ENCODE measurements around the gene DLG2. TPM values are rescaled to one million over a fixed set of nuclear protein-coding genes. Genes with fewer than 3 reads are reported as not detected.

DLG2 gene
- polyA plus RNA-seq, 3 donors, result 0.24 to 0.39 TPM; not detected in 1

DNA sequence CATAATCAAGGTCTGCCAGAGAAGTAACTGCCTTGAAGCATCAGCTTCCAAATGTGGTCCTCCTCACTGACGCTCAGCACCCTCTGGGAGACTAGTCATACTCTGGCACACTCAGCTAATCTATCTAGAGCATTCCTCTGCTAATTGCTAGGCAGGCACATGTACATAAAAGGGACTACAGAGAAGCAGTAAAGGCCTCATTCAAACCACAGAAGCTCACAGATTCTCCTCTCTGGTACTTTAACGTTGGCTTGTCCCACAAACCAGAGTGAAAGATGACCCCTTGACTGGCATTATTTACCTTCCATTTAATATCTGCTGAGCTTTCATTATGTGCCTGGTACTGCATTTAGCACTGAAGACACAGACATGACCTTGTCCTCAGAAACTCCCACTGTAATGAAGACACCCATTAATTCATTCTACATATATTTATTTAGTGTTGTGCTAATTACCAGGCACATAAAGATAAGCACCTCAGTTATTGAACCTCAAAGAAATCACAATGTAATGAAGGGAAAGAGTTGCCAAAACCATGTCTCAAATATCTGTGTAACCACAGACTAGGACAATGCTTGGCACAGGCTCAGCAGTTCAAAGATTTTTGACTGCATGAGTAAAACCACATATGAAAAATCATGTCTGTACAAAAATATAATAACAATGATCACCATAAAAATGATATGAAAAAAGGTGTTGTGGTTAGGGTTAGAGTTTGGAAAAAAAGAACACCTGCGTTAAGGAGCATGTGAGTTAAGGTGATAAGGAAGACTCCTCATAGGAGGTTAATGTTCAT, 550.4 kb downstream of the DLG2 start:
- no peak for DNase-seq
- Mint-ChIP-seq H3K36me3 (no peaks in the 10 kb centered on the region), H3K27ac (no peak overlapping the region), H3K27me3 (ENCODE audit: low read depth in 3 of 3) (no peaks in the 10 kb centered on the region), H3K9me3 (peaks cover 0 to 5% (median 2%) of the 10 kb centered on the region in 7 donors), H3K4me3 (no peak overlapping the region), H3K4me1 (no peaks in the 10 kb centered on the region)
- Histone ChIP-seq H3K9me3 (replicated peaks in 1 of 2; ENCODE audit: control insufficient read depth in 1 of 2, insufficient read depth in 1 of 2, low read length in 2 of 2) (peaks cover 3 to 4% of the 10 kb centered on the region in 2 donors), H3K79me2 (ENCODE audit: insufficient read depth, low read length) (no peaks in the 10 kb centered on the region), H3K27ac (ENCODE audit: low read depth in 1 of 2, low read length in 2 of 2) (no peak overlapping the region), H3K4me2 (replicated peaks; ENCODE audit: extremely low read depth, low read length, poor library complexity, severe bottlenecking) (no peak overlapping the region), H3K9ac (ENCODE audit: insufficient read depth, low read length, poor library complexity, severe bottlenecking) (no peak overlapping the region), H3K4me1 (ENCODE audit: control insufficient read depth in 1 of 2, insufficient read depth in 2 of 2, low read length in 2 of 2) (no peaks in the 10 kb centered on the region), H3K36me3 (replicated peaks in 1 of 2; ENCODE audit: control insufficient read depth in 1 of 2, insufficient read depth in 2 of 2, low read length in 2 of 2) (no peaks in the 10 kb centered on the region), H4K20me1 (ENCODE audit: insufficient read depth, low read length) (no peaks in the 10 kb centered on the region), H3K27me3 (ENCODE audit: control insufficient read depth in 2 of 2, insufficient read depth in 2 of 2, low read length in 2 of 2) (no peaks in the 10 kb centered on the region), H3K4me3 (replicated peaks in 1 of 3; ENCODE audit: low read depth in 2 of 3, low read length in 3 of 3) (no peak overlapping the region), H2AFZ (ENCODE audit: insufficient read depth, low read depth, low read length, poor library complexity, severe bottlenecking) (no peak overlapping the region)
- WGBS (ENCODE audit: insufficient coverage), result 48% methylated on average over 3 of the region's 3 CpGs
- TF ChIP-seq, protein P1, sequence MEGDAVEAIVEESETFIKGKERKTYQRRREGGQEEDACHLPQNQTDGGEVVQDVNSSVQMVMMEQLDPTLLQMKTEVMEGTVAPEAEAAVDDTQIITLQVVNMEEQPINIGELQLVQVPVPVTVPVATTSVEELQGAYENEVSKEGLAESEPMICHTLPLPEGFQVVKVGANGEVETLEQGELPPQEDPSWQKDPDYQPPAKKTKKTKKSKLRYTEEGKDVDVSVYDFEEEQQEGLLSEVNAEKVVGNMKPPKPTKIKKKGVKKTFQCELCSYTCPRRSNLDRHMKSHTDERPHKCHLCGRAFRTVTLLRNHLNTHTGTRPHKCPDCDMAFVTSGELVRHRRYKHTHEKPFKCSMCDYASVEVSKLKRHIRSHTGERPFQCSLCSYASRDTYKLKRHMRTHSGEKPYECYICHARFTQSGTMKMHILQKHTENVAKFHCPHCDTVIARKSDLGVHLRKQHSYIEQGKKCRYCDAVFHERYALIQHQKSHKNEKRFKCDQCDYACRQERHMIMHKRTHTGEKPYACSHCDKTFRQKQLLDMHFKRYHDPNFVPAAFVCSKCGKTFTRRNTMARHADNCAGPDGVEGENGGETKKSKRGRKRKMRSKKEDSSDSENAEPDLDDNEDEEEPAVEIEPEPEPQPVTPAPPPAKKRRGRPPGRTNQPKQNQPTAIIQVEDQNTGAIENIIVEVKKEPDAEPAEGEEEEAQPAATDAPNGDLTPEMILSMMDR (IDR thresholded peaks at IDR 0.05), result no peak
- intact Hi-C loops (cut with micrococcal nuclease), result no loop called here

DNA sequence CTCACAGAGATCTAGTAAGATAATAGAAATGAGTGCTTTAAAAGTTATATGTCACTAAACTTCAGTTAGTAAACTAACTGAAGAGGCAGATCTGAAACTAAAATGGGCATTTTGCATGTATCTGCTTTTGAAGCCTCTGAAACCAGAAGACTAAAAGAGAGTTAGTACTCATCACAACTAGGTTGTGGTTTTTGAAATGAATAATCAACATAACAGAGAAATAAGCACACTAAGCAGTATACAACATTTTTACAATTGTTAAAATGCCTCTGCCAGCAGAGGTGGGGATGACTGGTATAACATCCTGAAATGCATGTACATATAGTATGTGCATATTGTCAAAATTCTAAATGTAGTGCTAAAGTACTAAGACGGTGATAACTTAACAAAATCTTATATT, 564.5 kb downstream of the DLG2 start:
- Histone ChIP-seq H3K4me2 (replicated peaks; ENCODE audit: extremely low read depth, low read length, poor library complexity, severe bottlenecking) (no peak overlapping the region), H3K9ac (ENCODE audit: insufficient read depth, low read length, poor library complexity, severe bottlenecking) (no peak overlapping the region), H3K79me2 (ENCODE audit: insufficient read depth, low read length) (no peaks in the 10 kb centered on the region), H3K4me3 (replicated peaks in 1 of 3; ENCODE audit: low read depth in 2 of 3, low read length in 3 of 3) (no peak overlapping the region), H2AFZ (ENCODE audit: insufficient read depth, low read depth, low read length, poor library complexity, severe bottlenecking) (no peak overlapping the region), H3K9me3 (replicated peaks in 1 of 2; ENCODE audit: control insufficient read depth in 1 of 2, insufficient read depth in 1 of 2, low read length in 2 of 2) (peaks cover 0 to 3% of the 10 kb centered on the region in 2 donors), H4K20me1 (ENCODE audit: insufficient read depth, low read length) (no peaks in the 10 kb centered on the region), H3K4me1 (ENCODE audit: control insufficient read depth in 1 of 2, insufficient read depth in 2 of 2, low read length in 2 of 2) (no peaks in the 10 kb centered on the region), H3K27ac (ENCODE audit: low read depth in 1 of 2, low read length in 2 of 2) (no peak overlapping the region), H3K36me3 (replicated peaks in 1 of 2; ENCODE audit: control insufficient read depth in 1 of 2, insufficient read depth in 2 of 2, low read length in 2 of 2) (no peaks in the 10 kb centered on the region), H3K27me3 (ENCODE audit: control insufficient read depth in 2 of 2, insufficient read depth in 2 of 2, low read length in 2 of 2) (no peaks in the 10 kb centered on the region)
- peaks cover 0 to 2% (median 0%) of the 10 kb centered on the region in 3 donors for H3K27me3 Mint-ChIP-seq (ENCODE audit: low read depth in 3 of 3)
- no peak overlapping the region for H3K4me3 Mint-ChIP-seq
- TF ChIP-seq, protein P1 (IDR thresholded peaks at IDR 0.05), result no peak
- intact Hi-C loops (cut with micrococcal nuclease), result no loop called here
- peaks cover 0 to 7% (median 1%) of the 10 kb centered on the region in 7 donors for H3K9me3 Mint-ChIP-seq
- no peak overlapping the region for H3K27ac Mint-ChIP-seq
- DNase-seq, result no peak
- no peaks in the 10 kb centered on the region for H3K36me3 Mint-ChIP-seq
- no CpG with 5 or more reads among the region's 1 CpG for WGBS (ENCODE audit: insufficient coverage)
- no peaks in the 10 kb centered on the region for H3K4me1 Mint-ChIP-seq

All from CD14-positive monocyte (primary cell).